WI38 (cell line): ENCODE data around the gene SCARB1.

ENCODE experiments used
- H3K4me3 ChIP-seq: 2 replicates; pipeline ENCODE4 v1.5.1; 2011; ENCODE audit warnings: low read depth, mild to moderate bottlenecking, control low read depth, low read length
- CTCF ChIP-seq: IDR thresholded peaks from 2 replicates; pipeline ENCODE4 v1.5.1; 2012; ENCODE audit warnings: low read depth, mild to moderate bottlenecking, control low read depth, low read length

SCARB1 gene

GRCh38 chr12:124869059-124869665 is 5.5 kb upstream of the SCARB1 start:
- no peak overlapping the region for H3K4me3 ChIP-seq
- no peak for TF ChIP-seq CTCF

GRCh38 chr12:124868252-124869058 is 4.8 kb upstream of the SCARB1 start:
- no peak overlapping the region for H3K4me3 ChIP-seq
- TF ChIP-seq CTCF: no peak

GRCh38 chr12:124867401-124867930 is 3.8 kb upstream of the SCARB1 start:
- no peak overlapping the region for H3K4me3 ChIP-seq
- no peak for TF ChIP-seq CTCF

GRCh38 chr12:124866883-124867400 is 3.3 kb upstream of the SCARB1 start:
- no peak for TF ChIP-seq CTCF
- no peak overlapping the region for H3K4me3 ChIP-seq

GRCh38 chr12:124866195-124866882 is 2.7 kb upstream of the SCARB1 start:
- TF ChIP-seq CTCF: no peak
- H3K4me3 ChIP-seq: no peak overlapping the region

GRCh38 chr12:124865728-124866127 is 2.1 kb upstream of the SCARB1 start:
- TF ChIP-seq CTCF: no peak
- H3K4me3 ChIP-seq: no peak overlapping the region
